Measurements from ENCODE around the gene STAG1.

DNA sequence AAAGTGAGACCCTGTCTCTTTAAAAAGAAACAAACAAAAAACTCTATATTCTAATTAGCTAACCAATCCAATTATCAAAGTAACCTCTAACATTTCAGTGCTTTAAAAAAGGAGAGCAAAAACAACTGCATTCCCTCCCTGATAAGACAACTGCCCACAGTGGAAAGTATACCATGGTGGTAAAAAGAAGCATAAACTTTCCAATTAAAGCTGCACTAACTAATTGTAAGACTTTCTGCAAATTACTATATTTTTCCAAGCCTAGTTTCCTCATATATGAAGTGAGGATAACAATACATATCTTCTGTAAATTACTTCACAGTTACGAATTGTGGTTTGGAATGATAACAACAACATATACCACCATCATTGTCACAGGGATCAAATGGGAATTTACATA, 35.5 kb downstream of the STAG1 start:
- TF ChIP-seq, protein P1, sequence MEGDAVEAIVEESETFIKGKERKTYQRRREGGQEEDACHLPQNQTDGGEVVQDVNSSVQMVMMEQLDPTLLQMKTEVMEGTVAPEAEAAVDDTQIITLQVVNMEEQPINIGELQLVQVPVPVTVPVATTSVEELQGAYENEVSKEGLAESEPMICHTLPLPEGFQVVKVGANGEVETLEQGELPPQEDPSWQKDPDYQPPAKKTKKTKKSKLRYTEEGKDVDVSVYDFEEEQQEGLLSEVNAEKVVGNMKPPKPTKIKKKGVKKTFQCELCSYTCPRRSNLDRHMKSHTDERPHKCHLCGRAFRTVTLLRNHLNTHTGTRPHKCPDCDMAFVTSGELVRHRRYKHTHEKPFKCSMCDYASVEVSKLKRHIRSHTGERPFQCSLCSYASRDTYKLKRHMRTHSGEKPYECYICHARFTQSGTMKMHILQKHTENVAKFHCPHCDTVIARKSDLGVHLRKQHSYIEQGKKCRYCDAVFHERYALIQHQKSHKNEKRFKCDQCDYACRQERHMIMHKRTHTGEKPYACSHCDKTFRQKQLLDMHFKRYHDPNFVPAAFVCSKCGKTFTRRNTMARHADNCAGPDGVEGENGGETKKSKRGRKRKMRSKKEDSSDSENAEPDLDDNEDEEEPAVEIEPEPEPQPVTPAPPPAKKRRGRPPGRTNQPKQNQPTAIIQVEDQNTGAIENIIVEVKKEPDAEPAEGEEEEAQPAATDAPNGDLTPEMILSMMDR (IDR thresholded peaks at IDR 0.05), result no peak
- no peak for TF ChIP-seq POLR2A (IDR thresholded peaks at IDR 0.05)
